ACHN (cell line): ENCODE data around the gene DAGLA.
"Not testable (repeated sequence)": the region's sequence is repeated elsewhere in the genome, so short reads cannot be mapped to it uniquely, and the experiment has no call there.

Source experiments
- DNase-seq: peaks from one replicate; pipeline ENCODE4 v3.0.0-alpha.2; 2015
- in situ Hi-C: cut with HindIII; loops from 2 replicates; pipeline ENCODE4 v1.10.0; 2017; ENCODE audit warnings: low sequenced_read_pairs, low pct_ligation_motif_present, low pct_unique_long_range_greater_than_20kb

DAGLA gene

DNA sequence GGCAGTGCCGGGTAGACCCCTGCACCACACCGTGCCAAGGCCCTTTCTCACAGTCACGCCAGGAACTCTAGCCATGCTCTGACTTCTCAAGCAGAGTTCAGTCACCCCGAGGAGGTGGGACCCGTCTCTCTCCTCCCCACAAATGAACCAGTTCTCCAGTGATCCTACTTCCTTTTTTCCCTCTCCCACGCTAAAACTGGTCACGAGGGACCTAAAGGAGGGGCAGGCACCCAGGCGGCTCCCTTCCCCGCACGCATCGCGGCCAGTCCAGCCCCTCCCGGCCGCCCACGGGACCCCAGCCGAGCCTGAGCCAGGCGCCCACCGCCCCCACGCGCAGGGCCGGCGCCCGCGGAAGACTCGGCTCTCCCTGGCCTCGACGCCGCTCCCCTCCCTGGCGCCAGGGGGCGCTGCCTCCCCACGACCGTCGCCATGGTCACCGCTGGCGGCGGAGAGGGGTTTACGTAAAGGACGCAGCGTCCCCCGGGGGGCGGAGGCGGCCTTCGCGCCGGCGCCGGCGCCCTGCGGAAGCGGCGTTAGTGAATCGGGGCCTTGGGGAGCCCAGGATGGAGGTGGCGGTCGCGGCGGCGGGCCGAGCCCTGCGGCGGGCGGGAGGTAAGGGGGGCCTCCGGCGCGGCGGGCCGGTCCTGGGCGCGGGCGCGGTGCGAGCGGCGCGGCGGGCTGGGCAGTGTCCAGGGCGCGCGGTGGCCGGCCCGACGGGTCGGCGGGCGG lies at the start of gene DAGLA:
Gene DAGLA (plus strand): TSS at position 499 of the 729 bp plus-strand sequence. CDS start 39,765 bp downstream, outside the sequence.
- in situ Hi-C loops = no loop called here
- DNase-seq = peak; percentile 48

GRCh38 chr11:61632096-61632495 lies 48.1 kb upstream of the DAGLA start:
- in situ Hi-C loops = no loop called here
- DNase-seq = no peak

GRCh38 chr11:61635304-61635703 lies 44.9 kb upstream of the DAGLA start:
- in situ Hi-C loops = no loop called here
- DNase-seq = no peak

DNA sequence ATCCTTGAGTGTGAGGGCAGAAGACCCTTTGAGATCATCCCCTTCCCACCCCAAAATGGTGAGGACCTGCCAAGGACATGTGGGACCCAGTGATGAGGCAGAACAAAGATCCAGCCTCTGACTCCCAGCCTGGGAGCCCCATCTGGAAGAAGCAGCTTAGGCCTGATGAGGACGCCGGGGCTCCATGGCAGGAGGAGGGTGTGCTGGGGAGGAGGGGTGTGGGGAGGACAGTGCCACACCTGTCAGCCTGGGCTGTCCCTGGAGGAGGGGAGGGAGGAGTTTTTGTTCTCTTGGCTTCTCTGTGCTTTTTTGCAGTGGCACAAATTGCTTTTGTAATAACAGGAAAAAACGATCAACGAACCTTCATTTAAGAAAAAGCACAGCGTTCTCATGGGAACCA lies 44.4 kb upstream of the DAGLA start:
- in situ Hi-C loops = no loop called here
- DNase-seq = no peak

- in situ Hi-C loops = no loop called here
- DNase-seq = no peak
Measured at GRCh38 chr11:61636676-61637075, 43.5 kb upstream of the DAGLA start.

DNA sequence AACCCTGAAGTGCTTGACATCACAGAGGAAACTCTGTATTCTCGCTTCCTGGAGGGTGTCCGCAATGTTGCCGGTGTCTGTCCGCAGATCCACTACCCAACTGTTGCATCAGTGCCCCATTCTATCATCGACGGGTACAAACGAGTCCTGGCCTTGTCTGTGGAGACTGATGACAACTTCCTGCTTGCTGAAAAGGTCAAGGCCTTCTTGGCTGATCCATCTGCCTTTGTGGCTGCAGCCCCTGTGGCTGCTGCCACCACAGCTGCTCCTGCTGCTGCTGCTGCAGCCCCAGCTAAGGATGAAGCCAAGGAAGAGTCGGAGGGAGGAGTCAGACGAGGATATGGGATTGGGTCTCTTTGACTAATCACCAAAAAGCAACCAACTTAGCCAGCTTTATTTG lies 42.9 kb upstream of the DAGLA start:
- in situ Hi-C loops = no loop called here
- DNase-seq = no peak

- DNase-seq = no peak
- in situ Hi-C loops = no loop called here
Measured at GRCh38 chr11:61639816-61640443, 40.3 kb upstream of the DAGLA start.

- in situ Hi-C loops = no loop called here
- DNase-seq = no peak
Measured at GRCh38 chr11:61642162-61642561, 38.0 kb upstream of the DAGLA start.

- DNase-seq = no peak
- in situ Hi-C loops = no loop called here
Measured at GRCh38 chr11:61645179-61645868, 34.9 kb upstream of the DAGLA start.

GRCh38 chr11:61647529-61647928 lies 32.7 kb upstream of the DAGLA start:
- in situ Hi-C loops = no loop called here
- no peak for DNase-seq

DNA sequence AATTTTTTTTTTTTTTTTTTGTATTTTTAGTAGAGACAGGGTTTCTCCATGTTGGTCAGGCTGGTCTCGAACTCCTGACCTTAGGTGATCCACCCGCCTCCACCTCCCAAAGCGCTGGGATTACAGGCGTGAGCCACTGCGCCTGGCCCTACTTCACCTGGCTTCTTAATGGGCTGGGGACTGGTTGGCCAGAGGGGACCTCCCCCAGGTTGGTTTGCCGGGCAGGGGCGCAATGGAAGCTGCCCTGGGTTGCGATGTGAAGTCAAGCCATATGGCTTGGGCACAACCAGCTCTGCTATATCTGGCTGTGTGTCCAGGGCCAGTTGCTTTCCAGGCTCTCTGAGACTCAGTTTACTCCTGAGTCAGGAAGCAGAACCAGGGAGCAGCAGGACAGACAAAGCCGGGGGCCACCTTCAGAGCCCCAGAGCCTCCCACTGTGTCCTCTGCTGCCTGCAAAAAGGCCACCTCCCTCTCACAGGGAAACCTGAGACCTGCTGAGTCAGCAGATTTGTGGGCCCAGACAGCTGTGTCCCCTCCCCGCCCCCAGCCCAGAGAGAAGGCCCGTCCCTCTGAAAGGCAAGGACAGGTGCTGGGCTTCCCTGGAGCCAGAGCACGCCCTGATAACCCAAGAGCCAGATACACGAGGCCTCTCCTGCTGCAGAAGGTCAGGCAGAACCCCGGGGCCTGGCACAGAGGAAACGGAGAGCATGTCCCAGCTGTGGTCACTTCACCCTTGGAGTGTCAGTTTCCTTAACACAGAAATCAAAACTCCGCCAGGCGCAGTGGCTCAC lies 29.2 kb upstream of the DAGLA start:
- in situ Hi-C loops = no loop called here
- DNase-seq = no peak

- no peak for DNase-seq
Measured at GRCh38 chr11:61652135-61652534, 28.1 kb upstream of the DAGLA start.

DNA sequence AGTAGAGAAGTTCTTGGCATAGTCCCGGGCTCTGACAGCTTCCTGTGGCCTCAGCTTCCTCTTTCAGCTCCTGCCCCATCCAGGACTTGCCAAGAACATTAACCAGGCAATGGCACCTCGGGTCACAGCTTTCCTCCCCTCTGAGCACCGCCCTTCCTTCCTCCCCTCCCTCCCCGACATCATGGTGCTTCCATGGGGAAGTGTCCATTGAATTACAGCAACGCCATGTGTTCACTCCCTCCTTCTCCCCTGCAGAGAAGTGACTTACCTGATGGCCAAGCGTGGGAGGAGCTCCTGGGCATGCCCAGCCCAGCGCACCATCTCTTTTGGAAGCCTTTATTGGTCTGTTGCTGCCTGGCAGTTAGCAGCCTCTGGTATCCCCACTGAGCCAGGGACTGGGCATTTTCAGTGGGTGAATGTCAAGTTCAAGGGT lies 25.8 kb upstream of the DAGLA start:
- no peak for DNase-seq
- in situ Hi-C loops = no loop called here

More at GRCh38 chr11:61652135-61652534, 28.1 kb upstream of the DAGLA start:
- in situ Hi-C loops = no loop called here

DNA sequence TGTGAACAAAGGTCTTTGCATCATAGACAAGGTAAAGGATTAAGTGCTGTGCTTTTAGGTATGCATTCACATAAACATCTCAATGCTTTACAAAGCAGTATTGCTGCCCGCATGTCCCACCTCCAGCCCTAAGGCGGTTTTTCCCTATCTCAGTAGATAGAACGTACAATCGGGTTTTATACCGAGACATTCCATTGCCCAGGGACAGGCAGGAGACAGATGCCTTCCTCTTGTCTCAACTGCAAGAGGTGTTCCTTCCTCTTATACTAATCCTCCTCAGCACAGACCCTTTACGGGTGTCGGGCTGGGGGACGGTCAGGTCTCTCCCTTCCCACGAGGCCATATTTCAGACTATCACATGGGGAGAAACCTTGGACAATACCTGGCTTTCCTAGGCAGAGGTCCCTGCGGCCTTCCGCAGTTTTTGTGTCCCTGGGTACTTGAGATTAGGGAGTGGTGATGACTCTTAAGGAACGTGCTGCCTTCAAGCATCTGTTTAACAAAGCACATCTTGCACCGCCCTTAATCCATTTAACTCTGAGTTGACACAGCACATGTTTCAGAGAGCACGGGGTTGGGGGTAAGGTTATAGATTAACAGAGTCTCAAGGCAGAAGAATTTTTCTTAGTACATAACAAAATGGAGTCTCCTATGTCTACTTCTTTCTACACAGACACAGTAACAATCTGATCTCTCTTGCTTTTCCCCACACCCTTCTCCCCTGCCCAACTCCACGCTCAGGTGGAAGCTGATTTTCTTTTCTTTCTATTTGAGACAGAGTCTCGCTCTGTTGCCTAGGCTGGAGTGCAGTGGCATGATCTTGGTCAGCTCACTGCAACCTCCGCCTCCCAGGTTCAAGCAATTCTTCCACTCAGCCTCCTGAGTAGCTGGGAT lies 24.7 kb upstream of the DAGLA start:
- DNase-seq, in situ Hi-C loops: not testable (repeated sequence)

DNA sequence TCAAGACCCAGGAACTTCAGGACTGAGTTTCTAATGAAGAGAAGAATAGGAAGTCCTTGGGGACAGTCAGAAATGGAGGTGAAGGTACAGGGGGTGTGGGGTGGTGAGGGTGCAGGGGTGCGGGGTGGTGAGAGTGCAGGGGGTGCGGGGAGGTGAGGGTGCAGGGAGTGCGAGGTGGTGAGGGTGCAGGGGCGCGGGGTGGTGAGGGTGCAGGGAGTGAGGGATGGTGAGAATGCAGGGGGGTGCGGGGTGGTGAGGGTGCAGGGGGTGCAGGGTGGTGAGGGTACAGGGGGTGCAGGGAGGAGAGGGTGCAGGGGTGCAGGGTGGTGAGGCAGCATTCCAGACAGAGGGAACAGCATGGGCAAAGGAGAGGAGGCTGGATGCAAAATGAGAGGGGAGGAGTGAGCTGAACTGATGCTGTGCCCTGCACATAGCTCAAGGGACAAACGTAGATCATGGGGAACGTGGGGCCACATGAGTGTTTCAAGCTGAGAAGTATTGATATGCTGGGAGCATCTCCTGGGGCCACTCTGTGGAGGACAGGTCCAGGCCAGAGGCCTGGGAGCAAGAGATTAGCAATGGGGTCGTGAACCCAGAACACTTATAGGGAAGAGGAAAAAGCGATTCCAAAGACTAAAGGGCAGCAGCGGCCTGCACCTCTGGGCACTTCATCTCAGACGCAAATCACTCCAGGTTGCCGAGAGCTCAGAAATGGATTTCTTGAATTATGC lies 23.7 kb upstream of the DAGLA start:
- in situ Hi-C loops = no loop called here
- DNase-seq = no peak

DNA sequence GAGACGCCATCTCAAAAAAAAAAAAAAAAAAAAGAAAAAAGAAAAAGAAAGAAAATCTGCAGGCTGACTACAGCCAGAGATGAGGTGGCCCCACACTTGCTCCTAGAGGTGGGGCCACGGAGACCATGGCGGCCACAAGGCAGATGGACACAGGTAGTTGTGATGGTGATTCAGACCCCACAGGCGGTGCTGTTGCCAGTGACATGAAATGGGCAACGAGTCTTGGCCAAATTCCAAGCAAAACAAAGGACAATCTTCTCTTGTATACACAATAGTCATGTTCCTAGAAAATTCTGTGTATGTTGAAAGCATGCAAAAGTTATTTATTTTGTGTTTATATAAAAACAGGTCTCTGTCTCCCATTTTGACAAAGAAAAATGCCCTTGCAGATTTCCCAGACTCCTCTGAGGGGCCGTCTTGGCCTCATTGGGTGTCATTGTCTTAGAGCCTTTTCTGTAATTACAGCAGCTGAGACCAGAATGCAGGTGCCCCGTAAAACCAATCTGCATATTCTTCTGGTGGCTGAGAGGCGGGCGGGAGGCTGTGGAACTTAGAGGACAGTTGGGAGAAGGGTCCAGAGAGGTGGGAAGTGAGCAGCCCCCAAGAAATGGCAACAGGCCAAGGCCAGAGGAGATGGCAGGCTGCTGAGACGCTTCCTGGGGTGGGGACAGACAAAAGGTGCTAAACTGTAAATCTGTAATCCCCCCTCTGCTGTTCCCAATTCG lies 22.5 kb upstream of the DAGLA start:
- DNase-seq = no peak
- in situ Hi-C loops = no loop called here
